Mesenchymal stem cell (in vitro differentiated cells and primary cell): ENCODE data around the gene ANKRD22.

Source experiments
- DNase-seq: peaks from one replicate; pipeline ENCODE4 v3.0.0-alpha.2; 2013
- H2AFZ ChIP-seq: one replicate; pipeline ENCODE4 v1.6.1; 2013; ENCODE audit warnings: low read depth, mild to moderate bottlenecking, control low read depth, inconsistent platforms, low read length, moderate library complexity
- H2AK5ac ChIP-seq: 2 replicates; pipeline ENCODE4 v1.6.1; 2013; ENCODE audit warnings: low read length, moderate library complexity, mild to moderate bottlenecking, inconsistent platforms; ENCODE audit not compliant: severe bottlenecking
- H2BK120ac ChIP-seq: one replicate; pipeline ENCODE4 v1.6.1; 2013; ENCODE audit warnings: low read depth, mild to moderate bottlenecking, inconsistent platforms, low read length, moderate library complexity
- H2BK12ac ChIP-seq, 2 experiments: one replicate each; pipeline ENCODE4 v1.6.1; 2013; ENCODE audit warnings: inconsistent platforms in 2 of 2, low read length in 2 of 2, mild to moderate bottlenecking in 2 of 2, moderate library complexity in 2 of 2, control low read depth in 1 of 2
- H2BK15ac ChIP-seq: one replicate; pipeline ENCODE4 v1.6.1; 2013; ENCODE audit warnings: mild to moderate bottlenecking, low read depth, inconsistent platforms; ENCODE audit not compliant: poor library complexity, severe bottlenecking
- H2BK5ac ChIP-seq: 2 replicates; pipeline ENCODE4 v1.6.1; 2013; ENCODE audit warnings: low read depth, mild to moderate bottlenecking, low read length, control low read depth, inconsistent platforms; ENCODE audit not compliant: poor library complexity, severe bottlenecking
- H3K14ac ChIP-seq, 2 experiments: one replicate each; pipeline ENCODE4 v1.6.1; 2013; ENCODE audit warnings: inconsistent platforms in 2 of 2, low read length in 2 of 2, control low read depth in 1 of 2, mild to moderate bottlenecking in 1 of 2, moderate library complexity in 1 of 2
- H3K18ac ChIP-seq, 2 experiments: one replicate each; pipeline ENCODE4 v1.6.1; 2013; ENCODE audit warnings: inconsistent platforms in 2 of 2, low read length in 2 of 2, control low read depth in 1 of 2, low read depth in 1 of 2, mild to moderate bottlenecking in 1 of 2
- H3K23ac ChIP-seq, 2 experiments: one replicate each; pipeline ENCODE4 v1.6.1; 2013; ENCODE audit warnings: inconsistent platforms in 2 of 2, low read length in 2 of 2, mild to moderate bottlenecking in 2 of 2, moderate library complexity in 2 of 2, control low read depth in 1 of 2
- H3K27ac ChIP-seq: 2 replicates; pipeline ENCODE4 v1.5.1; 2013; ENCODE audit warnings: mild to moderate bottlenecking, moderate library complexity, low read length, control low read depth, inconsistent platforms; ENCODE audit not compliant: poor library complexity, severe bottlenecking
- H3K27me3 ChIP-seq, 2 experiments: 2 replicates each; pipeline versions ENCODE4 v1.6.1 to v1.7.0; 2013; ENCODE audit warnings: low read length in 2 of 2, mild to moderate bottlenecking in 2 of 2, moderate library complexity in 2 of 2, control low read depth in 1 of 2, inconsistent platforms in 1 of 2; ENCODE audit not compliant: control insufficient read depth in 1 of 2, insufficient read depth in 1 of 2
- H3K36me3 ChIP-seq, 2 experiments: 2 replicates each; pipeline versions ENCODE4 v1.6.1 to v1.7.0; 2013; ENCODE audit warnings: low read length in 2 of 2, control low read depth in 1 of 2, inconsistent platforms in 1 of 2, low read depth in 1 of 2, mild to moderate bottlenecking in 1 of 2; ENCODE audit not compliant: insufficient read depth in 2 of 2, control insufficient read depth in 1 of 2
- H3K4ac ChIP-seq, 2 experiments: one replicate each; pipeline ENCODE4 v1.6.1; 2013; ENCODE audit warnings: inconsistent platforms in 2 of 2, low read length in 2 of 2, mild to moderate bottlenecking in 2 of 2, moderate library complexity in 2 of 2, control low read depth in 1 of 2, low read depth in 1 of 2
- H3K4me1 ChIP-seq: 2 replicates; pipeline ENCODE4 v1.6.1; 2013; ENCODE audit warnings: low read depth, low read length, control low read depth; ENCODE audit not compliant: control insufficient read depth, insufficient read depth
- H3K4me2 ChIP-seq: 2 replicates; pipeline ENCODE4 v1.6.1; 2013; ENCODE audit warnings: low read length, mild to moderate bottlenecking, inconsistent platforms; ENCODE audit not compliant: poor library complexity, severe bottlenecking
- H3K4me3 ChIP-seq, 2 experiments: 2 replicates each; pipeline versions ENCODE4 v1.5.1 to v1.7.0; 2013; ENCODE audit warnings: low read length in 2 of 2, mild to moderate bottlenecking in 2 of 2, control low read depth in 1 of 2, low read depth in 1 of 2; ENCODE audit not compliant: insufficient read depth in 1 of 2
- H3K79me1 ChIP-seq: replicated peaks from 2 replicates; pipeline ENCODE4 v1.6.1; 2013; ENCODE audit warnings: mild to moderate bottlenecking, control low read depth, low read length, inconsistent platforms; ENCODE audit not compliant: poor library complexity, severe bottlenecking
- H3K9ac ChIP-seq: 2 replicates; pipeline ENCODE4 v1.7.0; 2013; ENCODE audit warnings: mild to moderate bottlenecking, low read length, moderate library complexity
- H3K9me3 ChIP-seq: 2 replicates; pipeline ENCODE4 v1.7.0; 2013; ENCODE audit warnings: mild to moderate bottlenecking, low read length; ENCODE audit not compliant: control insufficient read depth
- H4K8ac ChIP-seq: one replicate; pipeline ENCODE4 v1.6.1; 2013; ENCODE audit warnings: inconsistent platforms, mild to moderate bottlenecking, low read length, moderate library complexity
- H4K91ac ChIP-seq: one replicate; pipeline ENCODE4 v1.6.1; 2013; ENCODE audit warnings: mild to moderate bottlenecking, low read length, inconsistent platforms
- WGBS: methylation state at CpG from one replicate; pipeline ENCODE4 v1.1.7; 2013; ENCODE audit warnings: mixed read lengths; 5-methylcytosine and 5-hydroxymethylcytosine counted together

The ANKRD22 gene

GRCh38 chr10:88896372-88896993 is 44.8 kb upstream of the ANKRD22 start:
- H3K27me3 ChIP-seq, result no peaks in the 10 kb centered on the region
- H3K4me2 ChIP-seq, result no peak overlapping the region
- H3K9ac ChIP-seq, result peak overlapping the region; percentile 66
- H3K27ac ChIP-seq, result no peak overlapping the region
- H2BK120ac ChIP-seq, result no peak overlapping the region
- no peak overlapping the region for H4K91ac ChIP-seq
- DNase-seq, result no peak
- H3K36me3 ChIP-seq, result no peaks in the 10 kb centered on the region
- H2BK15ac ChIP-seq, result no peak overlapping the region
- no peak overlapping the region for H2BK12ac ChIP-seq
- H3K9me3 ChIP-seq, result no peaks in the 10 kb centered on the region
- H4K8ac ChIP-seq, result no peak overlapping the region
- peaks cover 6% of the 10 kb centered on the region for H3K4me1 ChIP-seq
- no peak overlapping the region for H3K14ac ChIP-seq
- H3K79me1 ChIP-seq, result peaks cover 32% of the 10 kb centered on the region
- H2AFZ ChIP-seq, result no peak overlapping the region
- H3K23ac ChIP-seq, result no peak overlapping the region
- H3K18ac ChIP-seq, result no peak overlapping the region
- WGBS, result no CpG with 5 or more reads among the region's 4 CpGs
- no peak overlapping the region for H3K4ac ChIP-seq
- H2AK5ac ChIP-seq, result no peak overlapping the region
- H2BK5ac ChIP-seq, result no peak overlapping the region
- peak overlapping the region in 1 of 2 experiments; percentile 28 for H3K4me3 ChIP-seq

GRCh38 chr10:88895250-88895649 is 43.6 kb upstream of the ANKRD22 start:
- Histone ChIP-seq H3K4me1 (peaks cover 6% of the 10 kb centered on the region), H3K4me2 (no peak overlapping the region), H2AFZ (no peak overlapping the region), H2BK120ac (no peak overlapping the region), H3K9me3 (no peaks in the 10 kb centered on the region), H3K4ac (no peak overlapping the region), H4K8ac (no peak overlapping the region), H3K27ac (no peak overlapping the region), H2BK15ac (no peak overlapping the region), H4K91ac (no peak overlapping the region), H2AK5ac (no peak overlapping the region), H3K27me3 (no peaks in the 10 kb centered on the region), H3K23ac (no peak overlapping the region), H2BK12ac (no peak overlapping the region), H3K79me1 (peaks cover 33% of the 10 kb centered on the region), H3K9ac (no peak overlapping the region), H2BK5ac (no peak overlapping the region), H3K14ac (no peak overlapping the region), H3K36me3 (no peaks in the 10 kb centered on the region), H3K4me3 (no peak overlapping the region), H3K18ac (no peak overlapping the region)
- no peak for DNase-seq
- 100% methylated on average over 1 of the region's 1 CpG for WGBS

- WGBS, result 84% methylated on average over 3 of the region's 3 CpGs
- Histone ChIP-seq H4K8ac (no peak overlapping the region), H3K9me3 (no peaks in the 10 kb centered on the region), H2BK15ac (no peak overlapping the region), H2BK120ac (no peak overlapping the region), H3K9ac (peak overlapping the region; percentile 53), H3K4me3 (peak overlapping the region in 1 of 2 experiments; percentile 47), H3K27me3 (no peaks in the 10 kb centered on the region), H3K18ac (no peak overlapping the region), H3K27ac (no peak overlapping the region), H2AFZ (no peak overlapping the region), H3K23ac (no peak overlapping the region), H3K4me1 (peaks cover 6% of the 10 kb centered on the region), H2BK5ac (no peak overlapping the region), H3K14ac (no peak overlapping the region), H3K79me1 (peaks cover 27% of the 10 kb centered on the region), H2BK12ac (no peak overlapping the region), H3K36me3 (no peaks in the 10 kb centered on the region), H3K4ac (no peak overlapping the region), H2AK5ac (no peak overlapping the region), H3K4me2 (no peak overlapping the region), H4K91ac (no peak overlapping the region)
- DNase-seq, result no peak
Observed at GRCh38 chr10:88893611-88894010, 42.0 kb upstream of the ANKRD22 start.

GRCh38 chr10:88892222-88892967 is 40.8 kb upstream of the ANKRD22 start:
- H3K4ac ChIP-seq, result no peak overlapping the region
- peak overlapping the region; percentile 58 for H2BK15ac ChIP-seq
- peak overlapping the region; percentile 33 for H2AK5ac ChIP-seq
- H3K14ac ChIP-seq, result no peak overlapping the region
- no peak overlapping the region for H3K4me2 ChIP-seq
- H3K18ac ChIP-seq, result peak overlapping the region; percentile 13 to 55
- no peak overlapping the region for H2AFZ ChIP-seq
- no peak overlapping the region for H3K27ac ChIP-seq
- peaks cover 26% of the 10 kb centered on the region for H3K79me1 ChIP-seq
- H2BK12ac ChIP-seq, result no peak overlapping the region
- WGBS, result 100% methylated on average over 1 of the region's 2 CpGs
- no peak overlapping the region for H4K91ac ChIP-seq
- no peaks in the 10 kb centered on the region for H3K36me3 ChIP-seq
- H3K9ac ChIP-seq, result peak overlapping the region; percentile 53
- no peak overlapping the region for H2BK120ac ChIP-seq
- H2BK5ac ChIP-seq, result no peak overlapping the region
- H3K4me3 ChIP-seq, result peak overlapping the region in 1 of 2 experiments; percentile 7
- no peak overlapping the region for H3K23ac ChIP-seq
- H3K9me3 ChIP-seq, result no peaks in the 10 kb centered on the region
- H3K4me1 ChIP-seq, result peaks cover 7% of the 10 kb centered on the region
- H4K8ac ChIP-seq, result peak overlapping the region; percentile 85
- H3K27me3 ChIP-seq, result no peaks in the 10 kb centered on the region
- DNase-seq, result peak; percentile 65
